ENCODE data around the gene ACAN. TPM values are rescaled to one million over a fixed set of nuclear protein-coding genes. Genes with fewer than 3 reads are reported as not detected.

ACAN gene
- total and polyA plus RNA-seq, 2 donors (not counting 3 experiments of a cell fraction or from before 2014, with no cell fraction given) = not detected

DNA sequence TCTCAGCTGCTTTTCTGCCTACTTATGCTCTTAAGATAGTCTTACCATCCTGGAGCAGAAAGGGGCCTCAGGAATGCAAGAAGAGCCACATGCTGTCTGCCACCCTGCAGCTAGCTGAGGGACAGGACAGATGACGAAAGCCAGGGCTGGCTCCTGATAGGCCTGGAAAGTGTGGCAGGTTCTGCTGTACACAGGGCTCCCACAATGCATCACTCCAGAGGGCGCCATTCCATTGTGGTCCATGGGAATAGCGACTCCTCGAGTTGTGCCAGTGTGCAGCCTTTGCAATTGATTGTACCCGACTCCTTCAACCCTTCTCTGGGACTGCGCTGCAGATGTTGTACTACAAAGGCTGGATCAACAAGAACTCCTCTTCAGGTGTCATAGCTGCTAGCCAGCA, 11.2 kb downstream of the ACAN start:
- intact Hi-C loops (cut with micrococcal nuclease) (no loop called here), dilution Hi-C loops (cut with MboI; ENCODE audit: extremely low pct_ligation_motif_present, low sequenced_read_pairs) (no loop called here)
- ChIA-PET POLR2A (no interaction called here), CTCF (no interaction called here)
- Histone ChIP-seq H4K20me1 (replicated peaks; ENCODE audit: control insufficient read depth, extremely low read depth, insufficient read depth, low read length) (no peaks in the 10 kb centered on the region), H3K9me3 (replicated peaks; ENCODE audit: control insufficient read depth, insufficient read depth, low read length) (no peaks in the 10 kb centered on the region), H3K9ac (replicated peaks; ENCODE audit: extremely low read depth, insufficient read depth, low read length) (no peak overlapping the region), H3K9me1 (replicated peaks; ENCODE audit: control insufficient read depth, extremely low read depth, insufficient read depth, low read length) (no peaks in the 10 kb centered on the region), H3K27me3 (ENCODE audit: control insufficient read depth in 2 of 2, insufficient read depth in 2 of 2, low read length in 2 of 2) (no peaks in the 10 kb centered on the region), H2AFZ (ENCODE audit: low read depth, low read length) (no peak overlapping the region), H3K4me1 (ENCODE audit: control insufficient read depth, extremely low read depth, insufficient read depth, low read length) (no peaks in the 10 kb centered on the region), H3K79me2 (ENCODE audit: control insufficient read depth, insufficient read depth, low read length) (no peaks in the 10 kb centered on the region), H3K36me3 (ENCODE audit: control insufficient read depth in 2 of 2, extremely low read depth in 1 of 2, insufficient read depth in 2 of 2, low read length in 2 of 2) (no peaks in the 10 kb centered on the region), H3K4me2 (ENCODE audit: insufficient read depth, low read length) (no peak overlapping the region), H3K4me3 (replicated peaks in 1 of 3; ENCODE audit: insufficient read depth in 1 of 3, low read depth in 1 of 3, low read length in 3 of 3) (no peak overlapping the region), H3K27ac (ENCODE audit: insufficient read depth, low read depth, low read length) (no peak overlapping the region)
- no TSS peak for BruUV-seq (replicated peaks)
- DNase-seq (ENCODE audit: low read depth, low spot score) (no peak), FAIRE-seq (no peak)
- no peak for TF ChIP-seq JUN (IDR thresholded peaks at IDR 0.05; ENCODE audit: borderline replicate concordance, insufficient read depth, insufficient read length, low read depth)
- TF ChIP-seq, protein P1, sequence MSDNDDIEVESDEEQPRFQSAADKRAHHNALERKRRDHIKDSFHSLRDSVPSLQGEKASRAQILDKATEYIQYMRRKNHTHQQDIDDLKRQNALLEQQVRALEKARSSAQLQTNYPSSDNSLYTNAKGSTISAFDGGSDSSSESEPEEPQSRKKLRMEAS (IDR thresholded peaks at IDR 0.05; ENCODE audit: insufficient read depth, insufficient read length) = no peak
- TF ChIP-seq POLR2A (IDR thresholded peaks at IDR 0.05; ENCODE audit: low read depth, low read length) = no peak
- no peak for TF ChIP-seq MYC (IDR thresholded peaks at IDR 0.05; ENCODE audit: low read depth, low read length)
- TF ChIP-seq FOS (IDR thresholded peaks at IDR 0.05; ENCODE audit: borderline replicate concordance, insufficient read depth, low read length) = no peak
- TF ChIP-seq GATA2 (IDR thresholded peaks at IDR 0.05; ENCODE audit: insufficient read depth, insufficient read length, low read depth, low read length) = no peak
- TF ChIP-seq, protein P2, sequence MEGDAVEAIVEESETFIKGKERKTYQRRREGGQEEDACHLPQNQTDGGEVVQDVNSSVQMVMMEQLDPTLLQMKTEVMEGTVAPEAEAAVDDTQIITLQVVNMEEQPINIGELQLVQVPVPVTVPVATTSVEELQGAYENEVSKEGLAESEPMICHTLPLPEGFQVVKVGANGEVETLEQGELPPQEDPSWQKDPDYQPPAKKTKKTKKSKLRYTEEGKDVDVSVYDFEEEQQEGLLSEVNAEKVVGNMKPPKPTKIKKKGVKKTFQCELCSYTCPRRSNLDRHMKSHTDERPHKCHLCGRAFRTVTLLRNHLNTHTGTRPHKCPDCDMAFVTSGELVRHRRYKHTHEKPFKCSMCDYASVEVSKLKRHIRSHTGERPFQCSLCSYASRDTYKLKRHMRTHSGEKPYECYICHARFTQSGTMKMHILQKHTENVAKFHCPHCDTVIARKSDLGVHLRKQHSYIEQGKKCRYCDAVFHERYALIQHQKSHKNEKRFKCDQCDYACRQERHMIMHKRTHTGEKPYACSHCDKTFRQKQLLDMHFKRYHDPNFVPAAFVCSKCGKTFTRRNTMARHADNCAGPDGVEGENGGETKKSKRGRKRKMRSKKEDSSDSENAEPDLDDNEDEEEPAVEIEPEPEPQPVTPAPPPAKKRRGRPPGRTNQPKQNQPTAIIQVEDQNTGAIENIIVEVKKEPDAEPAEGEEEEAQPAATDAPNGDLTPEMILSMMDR (IDR thresholded peaks at IDR 0.05; ENCODE audit: extremely low read depth in 1 of 2, insufficient read depth in 1 of 2, low read depth in 1 of 2, low read length in 2 of 2) = no peak
